Activated B cell treated with CpG ODN at 0.5 μM for 24 hours (primary cell): Measurements from ENCODE around the gene KREMEN2. TPM values are rescaled to one million over a fixed set of nuclear protein-coding genes. Genes with fewer than 3 reads are reported as not detected.
A peak's percentile ranks its signal among the peaks of the same experiment; 100 is the strongest.

Experiments
- ATAC-seq: fragments of 200-7000 bp; cut with Tn5 transposase; one replicate; pipeline ENCODE4 v1.10.0; 2021; ENCODE audit warnings: low read depth, mild to moderate bottlenecking, moderate library complexity
- CTCF ChIA-PET: fragments of 350-600 bp; sonication (Branson Sonifier 250); formaldehyde crosslinking; loops from one replicate; lab custom pipeline; 2021; ENCODE audit warnings: antibody characterized with exemption; lab: Charles Lee
- POLR2A ChIA-PET: fragments of 350-600 bp; sonication (Branson Sonifier 250); formaldehyde crosslinking; loops from one replicate; lab custom pipeline; 2021; ENCODE audit warnings: antibody characterized with exemption; lab: Charles Lee
- DNase-seq: peaks from one replicate; pipeline ENCODE4 v3.0.0; 2022
- H3K27ac Mint-ChIP-seq: one replicate; pipeline ENCODE4 v1.8.0; 2020; ENCODE audit warnings: mixed read lengths
- H3K27me3 Mint-ChIP-seq: one replicate; pipeline ENCODE4 v1.8.0; 2021; ENCODE audit warnings: mixed read lengths
- H3K36me3 Mint-ChIP-seq: one replicate; pipeline ENCODE4 v1.8.0; 2021; ENCODE audit warnings: low read depth, mixed read lengths
- H3K4me1 Mint-ChIP-seq: one replicate; pipeline ENCODE4 v1.8.0; 2021; ENCODE audit warnings: mixed read lengths
- H3K4me3 Mint-ChIP-seq: one replicate; pipeline ENCODE4 v1.8.0; 2020; ENCODE audit warnings: mild to moderate bottlenecking, mixed read lengths
- H3K9me3 Mint-ChIP-seq: one replicate; pipeline ENCODE4 v1.8.0; 2020; ENCODE audit warnings: mixed read lengths
- CTCF ChIP-seq: fragments of 200-600 bp; IDR thresholded peaks from one replicate; pipeline ENCODE4 v1.8.0; 2022; ENCODE audit warnings: antibody characterized with exemption, mild to moderate bottlenecking
- intact Hi-C: fragments of 100-400 bp; cut with micrococcal nuclease; formaldehyde crosslinking; loops from one replicate; pipeline ENCODE4 v1.15.1; 2024
- total RNA-seq: library from RNA; stranded (reverse); gene quantifications from 2 replicates; pipeline ENCODE4 v1.2.3, GENCODE V29; 2022

The KREMEN2 gene
- total RNA-seq, 1 donor from 2014 or later: 1.7 TPM

- ATAC-seq: no peak
- ChIA-PET CTCF (interaction anchor here (1.2 kb wide), 1 partner anchor 63 kb away, joined by 3 read pairs; no protein-coding TSS in a partner anchor), POLR2A (interaction anchor here (1.8 kb wide), 1 partner anchor 12 kb away, joined by 10 read pairs; the partner anchor contains the start of gene PKMYT1)
- intact Hi-C loops: loop anchor here (2.0 kb wide), 1 partner anchor 52 kb away; the partner anchor contains the start of gene TNFRSF12A
- DNase-seq: no peak
- TF ChIP-seq CTCF: no peak
- peak overlapping the region; percentile 18 for H3K27ac Mint-ChIP-seq
- no peaks in the 10 kb centered on the region for H3K36me3 Mint-ChIP-seq
- peak overlapping the region; percentile 77 for H3K4me3 Mint-ChIP-seq
- H3K4me1 Mint-ChIP-seq: peaks cover 28% of the 10 kb centered on the region
- H3K27me3 Mint-ChIP-seq: peaks cover 12% of the 10 kb centered on the region
- no peaks in the 10 kb centered on the region for H3K9me3 Mint-ChIP-seq
Observed at GRCh38 chr16:2968368-2968737, 4.3 kb downstream of the KREMEN2 start.

GRCh38 chr16:2968738-2969544 lies 4.9 kb downstream of the KREMEN2 start, which contains the start of gene PAQR4:
PAQR4 (plus strand) TSS chr16:2969348; CDS start chr16:2969675, 327 bp downstream.
- no peaks in the 10 kb centered on the region for H3K36me3 Mint-ChIP-seq
- intact Hi-C loops: loop anchor here (1.0 to 2.0 kb wide), 3 partner anchors 11 to 55 kb away; partner anchors contain the start of genes PKMYT1, THOC6 and TNFRSF12A
- peak; percentile 86 for DNase-seq
- H3K4me1 Mint-ChIP-seq: peaks cover 24% of the 10 kb centered on the region
- ChIA-PET CTCF (no interaction called here), POLR2A (interaction anchor here (1.0 to 1.8 kb wide), 3 partner anchors 11 to 12 kb away, joined by 3 to 10 read pairs (median 4); partner anchors contain the start of gene PKMYT1)
- peak within 1 kb of the TSS; percentile 77 for H3K4me3 Mint-ChIP-seq
- peak; percentile 80 for ATAC-seq
- H3K27ac Mint-ChIP-seq: peak within 1 kb of the TSS; percentile 18
- H3K27me3 Mint-ChIP-seq: peaks cover 12% of the 10 kb centered on the region
- no peaks in the 10 kb centered on the region for H3K9me3 Mint-ChIP-seq
- TF ChIP-seq CTCF: no peak

- CTCF ChIA-PET: interaction anchor here (0.6 to 0.9 kb wide), 2 partner anchors 11 to 198 kb away, joined by 3 read pairs; no protein-coding TSS in a partner anchor
- peak; percentile 43 for ATAC-seq
- H3K4me3 Mint-ChIP-seq: peak overlapping the region; percentile 70
- POLR2A ChIA-PET: interaction anchor here (0.5 to 1.6 kb wide), 4 partner anchors 10 to 211 kb away, joined by 3 to 4 read pairs (median 4); partner anchors contain the start of gene PKMYT1
- intact Hi-C loops: loop anchor here (1.0 to 2.0 kb wide), 3 partner anchors 10 to 54 kb away; partner anchors contain the start of genes PKMYT1, THOC6 and TNFRSF12A
- no peaks in the 10 kb centered on the region for H3K36me3 Mint-ChIP-seq
- no peak overlapping the region for H3K27ac Mint-ChIP-seq
- H3K4me1 Mint-ChIP-seq: peaks cover 22% of the 10 kb centered on the region
- peak; percentile 53 for DNase-seq
- no peaks in the 10 kb centered on the region for H3K9me3 Mint-ChIP-seq
- H3K27me3 Mint-ChIP-seq: peaks cover 12% of the 10 kb centered on the region
- no peak for TF ChIP-seq CTCF
Observed at GRCh38 chr16:2969545-2970521, 5.8 kb downstream of the KREMEN2 start.

GRCh38 chr16:2970563-2970962 lies 6.5 kb downstream of the KREMEN2 start:
- CTCF ChIA-PET: interaction anchor here (0.6 to 0.9 kb wide), 2 partner anchors 12 to 197 kb away, joined by 3 read pairs; no protein-coding TSS in a partner anchor
- Mint-ChIP-seq H3K36me3 (no peaks in the 10 kb centered on the region), H3K9me3 (no peaks in the 10 kb centered on the region), H3K27ac (no peak overlapping the region), H3K4me3 (peak overlapping the region; percentile 55), H3K4me1 (peaks cover 16% of the 10 kb centered on the region), H3K27me3 (peaks cover 12% of the 10 kb centered on the region)
- no peak for DNase-seq
- ATAC-seq: no peak
- POLR2A ChIA-PET: interaction anchor here (0.5 to 1.6 kb wide), 2 partner anchors 11 to 210 kb away, joined by 4 read pairs; no protein-coding TSS in a partner anchor
- TF ChIP-seq CTCF: no peak
- intact Hi-C loops: no loop called here
